HG02571 (cell line): ENCODE data around the gene ISM2.

Source experiments
- ATAC-seq: cut with Tn5 transposase; IDR thresholded peaks from one replicate; pipeline ENCODE4 v1.9.1; 2021; ENCODE audit warnings: mild to moderate bottlenecking, moderate library complexity; ENCODE audit not compliant: unreplicated experiment

The ISM2 gene

GRCh38 chr14:77508876-77509275 lies 10.3 kb upstream of the ISM2 start:
- ATAC-seq, result no peak

GRCh38 chr14:77508249-77508648 lies 9.6 kb upstream of the ISM2 start:
- no peak for ATAC-seq

- ATAC-seq, result no peak
Measured at GRCh38 chr14:77507762-77508161, 9.1 kb upstream of the ISM2 start.

GRCh38 chr14:77505031-77505430 lies 6.4 kb upstream of the ISM2 start:
- ATAC-seq, result no peak

- no peak for ATAC-seq
Measured at GRCh38 chr14:77503138-77503537, 4.5 kb upstream of the ISM2 start.

- ATAC-seq, result no peak
Measured at GRCh38 chr14:77502109-77502782, 3.6 kb upstream of the ISM2 start.

- ATAC-seq, result peak; percentile 25
Measured at GRCh38 chr14:77498984-77499527, 440 bp upstream of the ISM2 start.

GRCh38 chr14:77495334-77495733 lies 3.3 kb downstream of the ISM2 start:
- no peak for ATAC-seq

- ATAC-seq, result no peak
Measured at GRCh38 chr14:77491056-77491455, 7.6 kb downstream of the ISM2 start.

- ATAC-seq, result no peak
Measured at GRCh38 chr14:77490347-77490986, 8.1 kb downstream of the ISM2 start.

- ATAC-seq, result no peak
Measured at GRCh38 chr14:77489041-77489440, 9.6 kb downstream of the ISM2 start.

- ATAC-seq, result no peak
Measured at GRCh38 chr14:77488558-77488957, 10.1 kb downstream of the ISM2 start.

GRCh38 chr14:77485901-77486678 lies 12.5 kb downstream of the ISM2 start:
- no peak for ATAC-seq

GRCh38 chr14:77485256-77485655 lies 13.4 kb downstream of the ISM2 start:
- ATAC-seq, result no peak

- no peak for ATAC-seq
Measured at GRCh38 chr14:77482422-77482821, 16.2 kb downstream of the ISM2 start.

- peak; percentile 83 for ATAC-seq
Measured at GRCh38 chr14:77478796-77479195, 19.8 kb downstream of the ISM2 start.

- no peak for ATAC-seq
Measured at GRCh38 chr14:77478029-77478428, 20.6 kb downstream of the ISM2 start.

- no peak for ATAC-seq
Measured at GRCh38 chr14:77475432-77476115, 23.0 kb downstream of the ISM2 start.

- no peak for ATAC-seq
Measured at GRCh38 chr14:77474479-77475177, 24.0 kb downstream of the ISM2 start.

GRCh38 chr14:77473921-77474320 lies 24.7 kb downstream of the ISM2 start:
- ATAC-seq, result no peak
